Activated CD8-positive, alpha-beta T cell treated with anti-CD3 and anti-CD28 coated beads, Interleukin-2, amount 10 ng/mL, durations not matched to agents 7 days and 5 days (primary cell): ENCODE data around the gene ADPRH. TPM values are rescaled to one million over a fixed set of nuclear protein-coding genes. Genes with fewer than 3 reads are reported as not detected.
"Not testable (repeated sequence)": the region's sequence is repeated elsewhere in the genome, so short reads cannot be mapped to it uniquely, and the experiment has no call there.

Experiments
- ATAC-seq: fragments of 150-1000 bp; cut with Tn5 transposase; one replicate; pipeline ENCODE4 v1.10.0; 2021; ENCODE audit warnings: moderate library complexity
- CTCF ChIA-PET: fragments of 350-600 bp; sonication (Branson Sonifier 250); formaldehyde crosslinking; loops from one replicate; lab custom pipeline; 2021; ENCODE audit warnings: antibody characterized with exemption; lab: Charles Lee
- POLR2A ChIA-PET: fragments of 350-600 bp; sonication (Branson Sonifier 250); formaldehyde crosslinking; loops from one replicate; lab custom pipeline; 2021; ENCODE audit warnings: antibody characterized with exemption; lab: Charles Lee
- DNase-seq: peaks from one replicate; pipeline ENCODE4 v3.0.0-alpha.2; 2020
- H3K27ac Mint-ChIP-seq: one replicate; pipeline ENCODE4 v1.8.0; 2021; ENCODE audit warnings: mild to moderate bottlenecking, mixed read lengths
- H3K27me3 Mint-ChIP-seq: one replicate; pipeline ENCODE4 v1.8.0; 2021; ENCODE audit warnings: low read depth, mixed read lengths
- H3K36me3 Mint-ChIP-seq: one replicate; pipeline ENCODE4 v1.8.0; 2021; ENCODE audit warnings: low read depth, mixed read lengths
- H3K4me1 Mint-ChIP-seq: one replicate; pipeline ENCODE4 v1.8.0; 2021; ENCODE audit warnings: low read depth, mixed read lengths
- H3K4me3 Mint-ChIP-seq: one replicate; pipeline ENCODE4 v1.8.0; 2021; ENCODE audit warnings: mild to moderate bottlenecking, mixed read lengths
- H3K9me3 Mint-ChIP-seq: one replicate; pipeline ENCODE4 v1.8.0; 2022; ENCODE audit warnings: mixed read lengths; ENCODE audit not compliant: insufficient read depth
- total RNA-seq, 2 experiments: library from RNA; stranded (reverse); gene quantifications; one replicate each; pipeline ENCODE4 v1.2.3, GENCODE V29; 2021

Gene ADPRH
- total RNA-seq, 2 experiments from 2014 or later = 3.2 to 3.8 TPM

GRCh38 chr3:119548341-119548740, 31.0 kb upstream of the ADPRH start:
- H3K27ac Mint-ChIP-seq = no peak overlapping the region
- CTCF ChIA-PET = no interaction called here
- no peaks in the 10 kb centered on the region for H3K9me3 Mint-ChIP-seq
- no peaks in the 10 kb centered on the region for H3K27me3 Mint-ChIP-seq
- DNase-seq (no peak), ATAC-seq (no peak)
- POLR2A ChIA-PET = no interaction called here
- peaks cover 7% of the 10 kb centered on the region for H3K4me1 Mint-ChIP-seq
- H3K4me3 Mint-ChIP-seq = no peak overlapping the region
- peaks cover 56% of the 10 kb centered on the region for H3K36me3 Mint-ChIP-seq

- no peak for ATAC-seq
- DNase-seq = no peak
- ChIA-PET CTCF (interaction anchor here (0.6 to 1.9 kb wide), 3 partner anchors 9 to 130 kb away, joined by 3 to 10 read pairs (median 3); partner anchors contain the start of gene CD80), POLR2A (no interaction called here)
- no peaks in the 10 kb centered on the region for H3K27me3 Mint-ChIP-seq
- no peak overlapping the region for H3K4me3 Mint-ChIP-seq
- H3K36me3 Mint-ChIP-seq = peaks cover 56% of the 10 kb centered on the region
- H3K4me1 Mint-ChIP-seq = peaks cover 25% of the 10 kb centered on the region
- H3K27ac Mint-ChIP-seq = no peak overlapping the region
- H3K9me3 Mint-ChIP-seq = no peaks in the 10 kb centered on the region
Observed at GRCh38 chr3:119550192-119550910, 28.9 kb upstream of the ADPRH start.

- Mint-ChIP-seq H3K4me1 (peaks cover 38% of the 10 kb centered on the region), H3K27me3 (no peaks in the 10 kb centered on the region), H3K36me3 (peaks cover 57% of the 10 kb centered on the region), H3K9me3 (no peaks in the 10 kb centered on the region), H3K27ac (no peak overlapping the region), H3K4me3 (no peak overlapping the region)
- DNase-seq = no peak
- CTCF ChIA-PET = interaction anchor here (1.9 kb wide), 1 partner anchor 8 kb away, joined by 10 read pairs; the partner anchor contains the start of gene CD80
- POLR2A ChIA-PET = no interaction called here
- ATAC-seq = no peak
Observed at GRCh38 chr3:119551598-119551997, 27.7 kb upstream of the ADPRH start.

- H3K9me3 Mint-ChIP-seq, DNase-seq, H3K4me3 Mint-ChIP-seq, H3K27me3 Mint-ChIP-seq, POLR2A ChIA-PET, CTCF ChIA-PET, ATAC-seq, H3K27ac Mint-ChIP-seq: not testable (repeated sequence)
- Mint-ChIP-seq H3K36me3 (peaks cover 58% of the 10 kb centered on the region), H3K4me1 (peaks cover 51% of the 10 kb centered on the region)
Observed at GRCh38 chr3:119552928-119553327, 26.4 kb upstream of the ADPRH start.

- peaks cover 57% of the 10 kb centered on the region for H3K4me1 Mint-ChIP-seq
- ATAC-seq = no peak
Observed at GRCh38 chr3:119553823-119554415, 25.4 kb upstream of the ADPRH start.

GRCh38 chr3:119555309-119555735, 24.0 kb upstream of the ADPRH start:
- Mint-ChIP-seq H3K36me3 (peaks cover 58% of the 10 kb centered on the region), H3K4me3 (peak overlapping the region; percentile 78), H3K27ac (peak overlapping the region; percentile 71), H3K4me1 (peaks cover 69% of the 10 kb centered on the region), H3K9me3 (no peaks in the 10 kb centered on the region), H3K27me3 (no peaks in the 10 kb centered on the region)
- POLR2A ChIA-PET = interaction anchor here (1.3 to 1.5 kb wide), 2 partner anchors 9 to 57 kb away, joined by 4 to 5 read pairs; no protein-coding TSS in a partner anchor
- DNase-seq = no peak
- ATAC-seq = no peak
- CTCF ChIA-PET = interaction anchor here (1.1 kb wide), 1 partner anchor 29 kb away, joined by 5 read pairs; no protein-coding TSS in a partner anchor

More at GRCh38 chr3:119553823-119554415, 25.4 kb upstream of the ADPRH start:
- DNase-seq = no peak
- Mint-ChIP-seq H3K27ac (peak overlapping the region; percentile 58), H3K27me3 (no peaks in the 10 kb centered on the region), H3K4me3 (no peak overlapping the region), H3K9me3 (no peaks in the 10 kb centered on the region), H3K36me3 (peaks cover 61% of the 10 kb centered on the region)
- ChIA-PET CTCF (interaction anchor here (0.8 kb wide), 1 partner anchor 34 kb away, joined by 4 read pairs; no protein-coding TSS in a partner anchor), POLR2A (interaction anchor here (1.3 kb wide), 1 partner anchor 90 kb away, joined by 3 read pairs; the partner anchor contains the start of gene TMEM39A)

- DNase-seq (no peak), ATAC-seq (no peak)
- peaks cover 72% of the 10 kb centered on the region for H3K4me1 Mint-ChIP-seq
- peak overlapping the region; percentile 78 for H3K4me3 Mint-ChIP-seq
- H3K27me3 Mint-ChIP-seq = no peaks in the 10 kb centered on the region
- H3K27ac Mint-ChIP-seq = peak overlapping the region; percentile 71
- ChIA-PET POLR2A (interaction anchor here (0.6 to 2.7 kb wide), 4 partner anchors 9 to 740 kb away, joined by 3 to 10 read pairs (median 4); partner anchors contain the start of gene TMEM39A), CTCF (interaction anchor here (1.1 to 1.9 kb wide), 2 partner anchors 30 to 315 kb away, joined by 5 read pairs; partner anchors contain the start of gene B4GALT4)
- no peaks in the 10 kb centered on the region for H3K9me3 Mint-ChIP-seq
- peaks cover 56% of the 10 kb centered on the region for H3K36me3 Mint-ChIP-seq
Observed at GRCh38 chr3:119555929-119556328, 23.4 kb upstream of the ADPRH start.

- peak overlapping the region; percentile 78 for H3K4me3 Mint-ChIP-seq
- DNase-seq (no peak), ATAC-seq (no peak)
- H3K27ac Mint-ChIP-seq = peak overlapping the region; percentile 78
- peaks cover 72% of the 10 kb centered on the region for H3K4me1 Mint-ChIP-seq
- no peaks in the 10 kb centered on the region for H3K27me3 Mint-ChIP-seq
- H3K36me3 Mint-ChIP-seq = peaks cover 45% of the 10 kb centered on the region
- CTCF ChIA-PET = interaction anchor here (1.1 to 1.9 kb wide), 3 partner anchors 15 to 316 kb away, joined by 3 to 5 read pairs (median 4); partner anchors contain the start of genes B4GALT4 and TIMMDC1
- H3K9me3 Mint-ChIP-seq = no peaks in the 10 kb centered on the region
- POLR2A ChIA-PET = interaction anchor here (0.6 to 4.3 kb wide), 4 partner anchors 58 to 792 kb away, joined by 3 to 30 read pairs (median 7); partner anchors contain the start of genes TIMMDC1 and TMEM39A
Observed at GRCh38 chr3:119557192-119557876, 22.0 kb upstream of the ADPRH start.

- H3K4me3 Mint-ChIP-seq = peak overlapping the region; percentile 78
- no peaks in the 10 kb centered on the region for H3K9me3 Mint-ChIP-seq
- CTCF ChIA-PET = interaction anchor here (1.1 to 1.9 kb wide), 5 partner anchors 15 to 317 kb away, joined by 3 to 5 read pairs (median 4); partner anchors contain the start of genes B4GALT4 and TIMMDC1
- peaks cover 42% of the 10 kb centered on the region for H3K36me3 Mint-ChIP-seq
- POLR2A ChIA-PET = interaction anchor here (1.0 to 4.3 kb wide), 3 partner anchors 59 to 118 kb away, joined by 3 to 30 read pairs (median 10); partner anchors contain the start of genes TIMMDC1 and TMEM39A
- H3K4me1 Mint-ChIP-seq = peaks cover 75% of the 10 kb centered on the region
- DNase-seq (peak; percentile 77), ATAC-seq (peak; percentile 35)
- no peaks in the 10 kb centered on the region for H3K27me3 Mint-ChIP-seq
- H3K27ac Mint-ChIP-seq = peak overlapping the region; percentile 78
Observed at GRCh38 chr3:119557877-119558269, 21.4 kb upstream of the ADPRH start.

GRCh38 chr3:119558626-119559317, 20.5 kb upstream of the ADPRH start:
- Mint-ChIP-seq H3K36me3 (peaks cover 40% of the 10 kb centered on the region), H3K9me3 (no peaks in the 10 kb centered on the region)

More at GRCh38 chr3:119558626-119559317, 20.5 kb upstream of the ADPRH start:
- ChIA-PET POLR2A (interaction anchor here (2.1 to 4.3 kb wide), 3 partner anchors 60 to 95 kb away, joined by 10 to 30 read pairs (median 11); partner anchors contain the start of genes TIMMDC1 and TMEM39A), CTCF (interaction anchor here (0.7 to 2.0 kb wide), 19 partner anchors 8 to 284 kb away, joined by 3 to 10 read pairs (median 4); partner anchors contain the start of gene ADPRH)
- H3K4me1 Mint-ChIP-seq = peaks cover 73% of the 10 kb centered on the region
- no peak for DNase-seq
- H3K4me3 Mint-ChIP-seq = peak overlapping the region; percentile 78
- no peak for ATAC-seq
- H3K27ac Mint-ChIP-seq = peak overlapping the region; percentile 78
- H3K27me3 Mint-ChIP-seq = no peaks in the 10 kb centered on the region
